ENCODE measurements around the gene RNF215. TPM values are rescaled to one million over a fixed set of nuclear protein-coding genes. Genes with fewer than 3 reads are reported as not detected.
A peak's percentile ranks its signal among the peaks of the same experiment; 100 is the strongest.

The RNF215 gene
- total RNA-seq, 1 donor from 2014 or later, result 11.3 TPM

- DNase-seq, result no peak
Observed at GRCh38 chr22:30357650-30358215, 29.5 kb downstream of the RNF215 start.

DNA sequence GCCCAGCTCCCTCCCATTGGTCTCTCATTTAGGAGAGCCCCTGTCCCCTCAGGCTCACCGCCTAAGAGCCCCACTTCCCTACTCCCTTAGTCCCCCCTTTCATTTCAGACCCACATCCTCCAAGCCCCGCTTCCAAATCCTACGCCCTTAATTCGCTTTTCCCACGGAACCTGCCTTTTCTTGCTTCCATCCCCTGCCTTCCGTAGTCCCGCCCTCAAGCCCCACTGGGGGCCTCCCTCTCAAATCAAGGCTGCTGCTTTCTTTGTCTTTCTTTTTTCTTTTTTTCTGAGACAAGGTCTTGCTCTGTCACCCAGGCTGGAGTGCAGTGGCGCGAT is 30.0 kb downstream of the RNF215 start:
- no peak for DNase-seq

- DNase-seq, result peak; percentile 96
Observed at GRCh38 chr22:30356449-30357235, 30.6 kb downstream of the RNF215 start, which contains the start of the genes CCDC157 and SF3A1. Gene CCDC157 (plus strand): TSS chr22:30357007. CDS start chr22:30366001, 8,994 bp downstream. Gene SF3A1 (minus strand): TSS chr22:30356894. CDS start chr22:30356792, 102 bp downstream.

DNA sequence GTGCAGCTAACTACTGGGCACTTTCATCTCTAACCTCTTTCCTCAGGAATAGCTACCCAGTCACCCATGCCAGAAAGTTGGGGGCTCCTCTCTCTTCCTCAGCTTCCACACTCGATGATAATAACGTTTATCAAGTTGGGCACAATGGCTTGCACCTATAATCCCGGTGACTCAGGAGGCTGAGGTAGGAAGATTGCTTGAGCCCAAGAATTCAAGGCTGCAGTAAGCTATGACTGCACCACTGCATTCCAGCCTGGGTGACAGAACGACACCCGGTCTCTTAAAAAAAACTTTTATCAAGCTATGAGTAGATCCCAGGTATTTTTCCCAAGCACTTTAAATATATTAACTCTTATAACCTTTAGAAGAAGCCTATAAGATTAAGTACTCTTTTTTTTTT is 32.6 kb downstream of the RNF215 start:
- no peak for DNase-seq

DNA sequence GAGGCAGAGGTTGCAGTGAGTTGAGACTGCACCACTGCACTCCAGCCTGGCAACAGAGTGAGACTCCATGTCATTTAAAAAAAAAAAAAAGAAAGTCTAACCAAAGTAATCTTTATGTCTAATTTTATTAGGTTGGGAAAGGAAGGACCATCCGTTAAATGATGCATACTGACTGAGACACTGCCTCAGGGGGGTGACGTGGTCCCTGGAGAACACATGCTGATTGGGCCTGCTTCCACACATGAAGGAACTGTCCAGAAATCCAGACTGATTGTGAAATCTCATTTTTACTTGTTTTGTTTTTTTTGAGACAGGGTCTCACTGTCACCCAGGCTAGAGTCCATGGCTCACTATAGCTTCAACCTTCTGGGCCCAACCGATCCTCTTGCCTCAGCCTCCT is 36.0 kb downstream of the RNF215 start:
- DNase-seq, result no peak

DNA sequence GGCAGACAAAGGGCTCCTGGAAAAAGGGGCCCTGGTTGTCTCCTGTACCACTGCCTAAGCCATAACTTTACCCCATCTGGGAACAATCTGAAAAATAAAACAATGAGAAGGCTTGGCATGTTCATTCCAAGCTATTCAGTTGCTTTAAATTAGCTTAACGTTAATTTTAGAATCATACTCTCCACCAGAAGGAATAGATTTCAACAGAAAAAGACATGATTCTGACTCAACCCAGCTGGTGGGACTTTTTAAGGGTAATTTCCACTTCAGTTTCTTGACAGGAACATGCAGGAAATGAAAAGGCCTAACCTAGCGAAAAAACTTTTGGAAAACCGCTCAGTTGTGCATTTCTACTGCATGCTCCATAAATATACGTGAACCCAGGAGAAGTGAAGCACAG is 38.4 kb downstream of the RNF215 start:
- DNase-seq, result peak; percentile 48

GRCh38 chr22:30348404-30348803 is 38.8 kb downstream of the RNF215 start:
- no peak for DNase-seq

- no peak for DNase-seq
Observed at GRCh38 chr22:30347255-30347892, 39.8 kb downstream of the RNF215 start.

GRCh38 chr22:30344447-30345200 is 42.6 kb downstream of the RNF215 start:
- DNase-seq, result no peak

DNA sequence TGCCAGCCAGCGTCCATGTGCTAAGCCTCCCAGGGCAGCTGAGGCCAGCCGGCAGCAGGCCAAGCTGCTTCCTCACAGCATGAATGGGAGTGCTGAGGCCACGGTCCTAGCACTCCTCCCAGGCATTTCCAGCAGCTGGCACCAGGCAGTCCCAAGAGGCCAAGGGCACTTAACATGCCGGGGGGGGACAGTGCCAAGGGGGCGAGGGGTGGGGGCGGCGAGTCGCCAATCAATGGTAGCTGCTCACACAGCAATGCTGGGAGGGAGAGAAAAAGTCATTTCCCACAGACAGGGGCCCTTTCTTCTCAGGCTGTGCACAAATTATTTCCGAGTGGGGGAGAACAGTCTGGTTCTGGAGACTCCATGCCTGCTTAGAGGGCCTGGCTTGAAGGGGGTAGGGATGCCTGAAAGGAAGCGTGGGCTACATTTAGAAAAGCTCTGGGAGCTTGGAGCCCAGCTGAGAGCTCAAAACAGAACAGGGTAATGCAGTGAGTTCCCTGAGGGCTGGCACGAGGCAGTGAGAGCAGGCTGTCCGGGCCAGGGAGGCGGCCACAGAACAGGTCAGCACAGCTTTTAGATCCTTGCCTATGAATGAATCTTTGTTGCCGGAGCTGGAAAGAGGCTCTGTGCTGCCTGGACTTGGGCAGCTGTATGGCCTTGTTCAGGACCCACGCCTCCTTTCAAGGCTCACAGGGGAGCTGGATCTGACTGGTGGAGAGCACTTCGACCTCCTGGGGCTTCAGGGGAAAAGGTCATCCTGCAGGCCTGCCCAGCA is 46.1 kb downstream of the RNF215 start:
- DNase-seq, result peak; percentile 93

DNA sequence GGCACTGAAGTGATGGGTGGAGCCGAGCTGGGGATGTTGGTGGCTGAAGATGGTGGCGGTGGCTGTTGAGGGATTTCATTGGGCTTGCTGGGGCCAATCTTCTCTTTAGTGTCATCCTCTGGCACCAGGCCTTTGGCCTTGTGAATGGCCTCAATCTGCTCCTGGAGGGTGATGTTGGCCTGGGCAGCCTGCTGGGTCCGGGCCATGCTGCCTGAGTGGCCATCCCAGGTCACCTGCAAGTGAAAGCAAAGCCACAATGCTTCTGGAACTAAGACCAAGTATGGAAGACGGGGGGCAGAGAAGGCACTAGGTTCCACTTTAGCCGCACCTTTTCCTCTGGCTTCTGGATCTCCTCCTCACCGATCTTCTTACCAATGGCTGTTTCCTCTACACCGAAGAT is 48.4 kb downstream of the RNF215 start:
- DNase-seq, result no peak

- peak; percentile 70 for DNase-seq
Observed at GRCh38 chr22:30338341-30338740, 48.9 kb downstream of the RNF215 start.

DNA sequence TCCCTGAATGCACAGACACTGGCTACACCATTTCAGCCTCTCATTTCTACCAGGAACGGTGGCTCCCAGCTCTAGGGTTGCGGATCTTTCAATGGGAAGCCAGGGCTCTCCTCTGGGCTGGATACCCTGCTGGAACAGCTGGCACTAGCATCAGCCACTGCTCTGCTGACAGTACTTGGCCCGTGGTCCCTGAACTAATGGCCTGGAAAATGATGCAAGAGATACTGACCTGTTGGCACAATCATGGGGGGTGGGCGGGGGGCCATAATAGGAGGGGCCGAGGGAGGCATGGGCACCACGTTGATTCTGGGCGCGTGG is 49.8 kb downstream of the RNF215 start:
- no peak for DNase-seq

- DNase-seq, result no peak
Observed at GRCh38 chr22:30336752-30337460, 50.3 kb downstream of the RNF215 start.

DNA sequence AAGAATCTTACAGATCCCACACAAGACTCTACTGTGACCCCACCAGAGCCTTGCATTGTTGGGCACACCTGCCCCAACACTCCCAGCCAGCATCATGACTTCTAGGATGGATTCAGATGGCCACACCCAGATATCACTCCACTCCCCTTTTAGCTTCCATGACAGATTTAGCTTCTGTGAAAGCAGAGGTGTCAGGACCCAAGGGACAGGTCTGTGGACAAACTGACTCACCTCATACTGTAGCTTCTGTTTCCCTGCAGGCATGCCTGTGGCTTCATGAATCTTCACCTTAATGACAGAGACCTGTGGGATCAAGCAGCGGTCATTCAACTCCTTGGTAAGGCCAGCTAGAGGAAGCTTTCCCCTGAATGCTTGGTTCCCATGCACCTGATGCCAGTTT is 52.0 kb downstream of the RNF215 start:
- no peak for DNase-seq

DNA sequence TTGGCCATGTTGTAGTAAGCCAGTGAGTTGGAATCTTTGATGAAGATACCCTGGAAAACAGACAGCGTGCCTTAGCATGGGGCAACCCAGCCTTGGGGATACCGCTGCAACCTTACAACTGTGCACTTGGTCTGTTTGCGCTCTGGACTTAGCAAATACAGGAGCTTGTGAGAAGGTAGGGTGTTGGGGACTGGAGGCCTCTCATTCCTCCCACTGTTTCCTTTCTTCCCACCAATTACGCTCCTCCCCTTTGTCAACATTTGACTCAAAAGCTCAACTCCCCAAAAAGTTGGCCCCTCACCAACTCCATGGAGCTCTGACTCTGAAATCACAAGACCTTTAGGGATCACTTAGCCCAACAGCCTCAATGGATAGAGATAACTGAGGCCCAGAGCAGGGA is 52.6 kb downstream of the RNF215 start:
- DNase-seq, result no peak

GRCh38 chr22:30333707-30334087 is 53.5 kb downstream of the RNF215 start:
- no peak for DNase-seq

DNA sequence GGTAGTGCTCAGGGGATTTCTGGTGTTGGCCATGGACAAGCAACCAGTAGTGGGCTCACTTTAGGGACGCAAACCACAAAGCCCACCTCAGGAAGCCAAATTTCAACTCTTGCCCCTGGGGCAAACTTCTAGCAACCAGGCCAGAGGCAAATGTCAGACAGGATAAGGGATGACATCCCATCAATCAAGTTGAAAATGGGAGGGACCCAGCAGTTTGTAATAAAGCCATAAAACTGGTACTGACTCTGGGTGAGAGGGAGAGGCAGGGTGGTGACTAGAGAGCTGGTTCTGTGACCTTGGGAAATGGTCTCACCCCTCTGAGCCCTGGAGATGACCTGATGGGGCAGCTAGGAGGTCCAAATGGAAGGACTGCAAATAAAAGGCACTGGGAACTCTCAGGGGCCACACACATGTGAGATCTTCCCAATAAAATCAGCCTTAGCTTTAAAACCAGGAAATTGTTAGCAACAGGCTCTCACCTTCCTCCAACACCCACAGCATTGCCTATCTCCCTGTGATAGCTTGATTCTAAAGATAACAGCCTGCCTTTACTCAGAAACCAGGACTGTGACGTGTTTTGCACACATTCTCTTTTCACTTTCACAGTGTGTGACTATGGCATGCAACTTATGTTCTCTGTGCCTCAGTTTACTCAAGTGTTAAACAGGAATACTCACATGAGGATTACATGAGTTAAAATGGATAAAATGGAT is 54.1 kb downstream of the RNF215 start:
- DNase-seq, result no peak

DNA sequence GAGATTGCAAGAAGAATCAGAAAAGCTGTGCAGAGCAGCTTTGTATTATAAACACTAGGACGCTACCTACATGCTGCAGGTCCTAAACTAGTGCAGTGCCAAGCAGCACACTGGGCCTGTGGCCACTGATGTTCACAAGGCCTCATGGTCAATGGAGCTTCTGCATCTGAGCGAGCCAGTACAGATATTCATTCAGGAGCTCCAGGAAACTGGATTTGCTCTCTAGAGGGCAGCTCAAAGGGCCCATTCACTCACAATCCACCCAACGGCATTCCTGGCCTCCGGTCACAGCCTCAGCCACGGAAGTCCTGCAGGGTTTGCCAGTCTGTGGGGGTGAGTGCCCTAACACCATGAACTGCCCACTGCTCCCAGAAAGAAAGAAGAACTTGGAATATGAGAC is 54.7 kb downstream of the RNF215 start:
- no peak for DNase-seq
